MV-4-11 (cell line): ENCODE measurements around the gene NSD2.
"Not testable (repeated sequence)": the region's sequence is repeated elsewhere in the genome, so short reads cannot be mapped to it uniquely, and the experiment has no call there.

Experiments
- DNase-seq: peaks from one replicate; lab custom pipeline; 2025; lab: John Stamatoyannopoulos, UW

Gene NSD2

DNA sequence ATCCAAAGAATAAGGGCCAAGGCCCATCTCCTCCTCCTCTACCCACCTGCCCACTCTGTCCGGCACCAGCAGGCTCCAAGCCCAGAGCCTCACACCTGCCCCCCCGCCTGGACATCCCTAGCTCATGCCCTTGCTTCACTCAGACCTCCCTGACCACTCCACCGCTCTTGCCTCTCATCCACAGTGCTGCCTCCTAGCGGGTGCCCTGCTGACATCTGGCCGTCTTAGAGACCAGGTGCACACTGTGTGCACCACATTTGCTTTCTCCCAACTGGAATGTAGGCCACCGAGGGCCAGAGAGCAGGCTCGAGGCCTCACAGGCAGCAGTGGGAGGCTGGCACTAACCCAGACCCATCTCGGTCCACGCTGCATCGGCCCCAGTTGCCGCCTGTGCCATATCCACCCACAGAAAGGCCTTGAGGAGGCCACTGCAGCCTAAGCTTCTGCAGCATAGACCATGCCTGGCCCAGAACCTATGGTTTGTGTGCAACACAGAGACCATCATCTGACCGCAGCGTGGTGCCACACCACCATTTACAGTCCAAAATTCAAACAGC, 28.8 kb upstream of the NSD2 start:
- no peak for DNase-seq

DNA sequence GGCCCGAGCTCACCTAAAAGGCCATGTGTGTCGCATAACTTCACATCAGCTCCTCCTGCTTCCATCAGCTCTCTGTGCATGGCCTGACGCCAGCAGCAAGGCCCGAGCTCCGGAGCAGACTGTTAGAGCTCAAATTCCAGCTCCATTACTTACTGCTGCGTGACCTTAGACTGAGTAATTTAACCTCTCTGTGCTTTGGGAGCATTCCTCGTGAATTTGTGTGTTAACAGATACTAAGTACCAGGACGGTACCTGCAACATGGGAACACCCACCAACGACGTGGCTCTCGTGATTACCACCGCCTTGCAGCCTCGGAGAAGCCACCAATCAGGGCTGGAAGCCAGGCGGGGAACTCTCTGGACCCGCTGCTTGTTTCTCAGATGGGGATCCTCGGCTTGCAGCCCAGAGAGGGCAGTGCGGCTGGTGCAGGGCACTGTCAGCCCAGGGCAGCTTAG, 28.2 kb upstream of the NSD2 start:
- DNase-seq, result no peak

DNA sequence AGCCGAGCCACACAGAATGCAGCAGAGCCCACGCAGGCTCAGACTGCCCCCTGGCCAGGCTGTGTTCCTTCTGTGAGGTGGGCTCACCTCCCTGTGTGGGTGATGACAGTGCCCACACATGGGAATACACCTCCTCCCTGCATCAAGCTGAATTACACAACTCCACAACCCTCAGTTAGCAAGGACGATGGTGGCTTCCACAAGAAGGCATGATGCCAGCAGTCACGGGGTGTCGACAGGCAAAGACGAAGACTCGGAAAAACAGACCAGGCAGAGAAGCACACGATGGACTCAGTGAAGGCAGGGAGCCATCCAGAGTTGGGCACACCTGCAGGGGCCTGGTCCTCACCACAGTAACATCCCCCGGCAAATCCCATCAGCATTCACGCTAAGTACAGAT, 27.3 kb upstream of the NSD2 start:
- no peak for DNase-seq

DNA sequence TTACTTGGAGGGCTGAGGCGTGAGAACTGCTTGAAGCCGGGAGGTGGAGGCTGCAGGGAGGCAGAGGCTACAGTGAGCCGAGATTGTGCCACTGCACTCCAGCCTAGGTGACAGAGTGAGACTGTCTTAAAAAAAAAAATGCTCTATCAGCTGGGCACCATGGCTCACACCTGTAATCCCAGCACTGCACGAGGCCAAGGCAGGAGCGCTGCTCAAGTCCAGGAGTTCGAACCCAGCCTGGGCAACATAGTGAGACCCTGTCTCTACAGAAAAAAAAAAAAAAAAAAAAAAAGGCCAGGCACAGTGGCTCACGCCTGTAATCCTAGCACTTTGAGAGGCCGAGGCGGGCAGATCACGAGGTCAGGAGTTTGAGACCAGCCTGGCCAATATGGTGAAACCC, 26.6 kb upstream of the NSD2 start:
- DNase-seq, result not testable (repeated sequence)

DNA sequence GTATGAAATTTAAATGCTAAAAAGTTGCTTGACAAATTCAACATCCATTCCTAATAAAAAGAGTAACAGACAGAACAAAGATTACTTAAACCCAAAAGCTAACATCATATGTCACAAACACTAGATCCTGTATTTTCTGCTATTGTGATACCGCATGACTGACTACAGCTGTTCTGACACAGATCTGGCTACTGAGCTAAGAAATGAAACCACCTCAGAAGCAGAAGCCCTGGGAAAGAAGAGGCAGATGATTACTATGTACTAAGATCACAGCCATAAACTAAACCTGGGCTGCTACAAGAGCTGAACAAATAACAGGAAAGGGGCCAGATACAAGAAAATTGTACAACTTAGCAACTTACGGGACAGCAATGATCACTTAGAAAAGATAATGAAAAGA, 24.6 kb upstream of the NSD2 start:
- no peak for DNase-seq

DNA sequence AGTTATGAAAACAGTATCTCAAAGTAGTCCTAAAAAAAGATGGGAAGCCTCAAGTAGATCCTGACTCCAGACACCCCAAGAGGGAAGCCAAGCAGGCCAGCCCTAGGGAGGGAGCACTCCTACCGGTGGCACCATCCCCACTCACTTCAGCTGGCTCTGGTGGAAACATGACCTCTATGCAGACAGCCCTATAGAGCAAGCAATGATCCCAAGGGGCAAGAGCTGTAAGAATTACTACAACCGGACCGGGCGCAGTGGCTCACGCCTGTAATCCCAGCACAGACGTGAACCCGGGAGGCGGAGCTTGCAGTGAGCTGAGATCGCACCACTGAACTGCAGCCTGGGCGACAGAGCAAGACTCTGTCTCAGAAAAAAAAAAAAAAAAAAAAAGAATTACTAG, 20.9 kb upstream of the NSD2 start:
- DNase-seq, result no peak

DNA sequence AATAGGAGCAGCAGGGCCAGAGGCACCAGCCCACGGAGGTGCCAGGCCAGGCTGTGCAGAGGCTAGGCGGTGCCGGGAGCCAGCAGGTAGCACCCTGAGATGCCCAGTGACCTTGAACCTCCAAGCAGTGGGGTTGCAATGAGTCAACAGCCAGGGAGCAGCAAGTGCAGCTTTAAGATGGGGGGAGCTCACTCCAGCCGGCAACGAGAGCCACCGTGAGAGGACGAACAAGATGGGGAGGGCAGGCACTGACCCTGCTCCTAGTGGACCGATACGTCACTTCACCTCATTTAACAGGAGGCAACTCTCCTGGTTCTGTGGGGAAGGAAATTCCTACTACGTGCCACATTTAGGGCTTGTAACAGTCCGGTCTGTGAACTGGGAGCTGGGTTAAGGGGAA, 20.0 kb upstream of the NSD2 start:
- no peak for DNase-seq

DNA sequence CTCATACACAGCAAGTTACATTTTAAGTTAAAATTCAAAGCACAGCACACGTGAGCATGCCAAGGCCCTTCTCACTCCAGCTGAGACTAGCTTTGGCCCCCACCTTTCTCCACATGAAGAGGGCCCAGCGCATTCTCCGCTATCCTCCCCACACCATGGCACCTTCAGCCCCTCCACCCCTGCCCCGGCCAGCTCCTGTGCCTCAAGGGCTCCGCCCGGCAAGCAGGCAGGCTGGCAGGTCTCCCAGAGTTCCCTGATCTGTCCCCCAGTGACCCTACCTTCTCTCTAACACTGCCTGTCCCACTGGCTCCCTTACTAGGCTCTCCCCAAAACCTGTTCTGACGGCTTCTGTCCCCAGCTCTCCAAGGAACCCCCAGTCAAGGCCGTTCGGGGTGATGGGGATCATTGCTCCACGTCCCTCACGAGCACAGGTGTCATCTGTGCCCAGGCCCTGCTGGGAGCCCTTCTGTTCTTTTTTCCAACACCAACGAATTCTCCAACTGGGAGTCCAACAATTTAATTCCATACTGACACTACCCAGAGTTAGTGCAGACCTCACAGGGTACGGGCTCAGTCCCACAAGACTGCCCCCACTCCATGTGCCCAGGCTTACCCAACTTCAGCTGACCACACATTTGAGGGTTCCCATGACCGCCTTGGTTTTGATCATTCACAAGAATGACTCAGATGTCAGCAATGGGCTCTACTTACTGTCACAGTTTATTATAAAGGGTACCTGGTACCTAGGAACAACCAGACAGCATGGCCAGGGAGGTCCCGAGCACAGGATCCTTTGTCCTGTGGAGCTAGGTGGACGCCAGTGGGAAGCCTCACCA, 19.4 kb upstream of the NSD2 start:
- peak; percentile 29 for DNase-seq

DNA sequence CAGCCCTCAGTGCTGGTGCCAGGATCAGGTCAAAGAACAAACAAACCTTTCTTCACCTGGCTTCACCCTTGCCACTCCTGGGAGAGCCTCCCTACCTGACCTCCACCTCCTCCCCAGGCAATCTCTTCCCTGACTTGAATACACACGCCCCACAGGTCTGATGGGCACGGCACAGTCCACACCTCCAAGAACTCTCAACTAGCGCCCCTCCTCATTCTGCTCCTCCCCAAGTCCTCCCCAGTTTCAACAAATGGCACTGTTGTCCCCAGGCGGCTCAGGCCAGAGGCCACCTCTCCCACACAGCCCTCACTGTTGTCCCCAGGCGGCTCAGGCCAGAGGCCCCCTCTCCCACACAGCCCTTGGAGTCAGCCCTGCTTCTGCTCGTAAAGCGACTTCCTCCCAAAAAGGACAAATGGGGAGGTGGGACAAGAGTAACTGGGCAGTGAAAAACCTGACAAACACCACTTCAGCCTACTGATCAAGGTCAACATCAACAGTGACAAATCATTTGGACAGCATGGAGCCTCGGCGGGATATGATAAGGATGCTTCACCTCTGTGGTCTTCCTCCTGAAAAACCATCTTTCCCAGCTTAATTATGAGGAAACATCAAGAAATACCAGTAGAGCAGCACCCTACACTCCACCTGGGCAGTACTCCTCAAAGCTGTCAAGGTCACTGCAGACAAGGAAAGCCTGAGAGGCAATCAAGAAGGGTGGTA, 18.1 kb upstream of the NSD2 start:
- DNase-seq, result no peak

DNA sequence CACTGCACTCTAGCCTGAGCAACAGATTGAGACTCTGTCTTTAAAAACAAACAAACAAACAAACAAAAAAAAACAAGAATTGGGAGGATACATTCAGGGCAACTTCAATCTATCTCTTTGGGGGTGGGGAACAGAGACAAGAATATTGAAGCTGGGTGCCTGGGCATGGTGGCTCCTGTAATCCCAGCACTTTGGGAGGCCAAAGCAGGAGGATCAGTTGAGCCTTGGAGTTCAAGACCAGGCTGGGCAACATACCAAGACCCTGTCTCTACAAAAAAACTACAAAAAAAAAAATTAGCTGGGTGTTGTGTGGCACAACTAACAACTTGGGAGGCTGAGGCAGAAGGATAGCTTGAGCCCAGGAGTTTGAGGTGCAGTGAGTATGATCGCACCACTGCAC, 16.4 kb upstream of the NSD2 start:
- DNase-seq, result no peak

DNA sequence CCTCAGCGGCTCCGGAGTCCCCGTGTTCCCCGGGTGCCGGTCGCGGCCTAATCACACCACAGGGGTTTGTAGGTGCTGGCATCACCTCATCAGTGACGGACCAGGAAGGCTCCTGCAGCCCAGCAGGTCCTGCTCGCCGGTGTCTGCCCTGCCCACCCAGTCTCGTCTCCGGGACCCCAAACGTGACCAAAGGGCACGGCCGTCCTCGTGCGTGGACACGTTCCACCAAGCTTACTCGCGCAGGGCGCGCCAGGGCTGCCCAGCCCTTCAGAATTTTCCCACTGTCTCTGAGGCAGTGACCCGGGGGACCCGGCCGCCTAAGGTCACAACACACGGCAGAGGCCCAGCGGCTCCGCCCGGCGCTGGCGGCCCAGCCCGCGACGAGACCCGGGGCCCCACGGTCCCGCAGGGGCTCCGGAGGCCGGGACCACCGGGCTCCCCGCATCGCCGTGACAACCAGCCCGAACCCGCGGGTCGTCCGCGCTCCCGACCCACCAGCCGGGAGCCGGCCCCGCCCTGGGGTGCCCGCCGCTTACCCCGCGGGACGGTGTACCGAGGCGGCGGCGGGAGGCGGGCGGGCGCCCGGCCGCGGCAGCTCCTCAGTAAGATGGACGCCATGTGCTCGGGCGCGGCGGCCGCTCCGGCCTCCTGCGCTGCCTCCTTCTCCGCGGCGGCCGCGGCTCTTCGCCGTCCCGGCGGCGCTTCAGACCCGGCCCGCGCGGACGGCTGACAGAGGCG, 15.7 kb upstream of the NSD2 start:
- DNase-seq, result no peak

DNA sequence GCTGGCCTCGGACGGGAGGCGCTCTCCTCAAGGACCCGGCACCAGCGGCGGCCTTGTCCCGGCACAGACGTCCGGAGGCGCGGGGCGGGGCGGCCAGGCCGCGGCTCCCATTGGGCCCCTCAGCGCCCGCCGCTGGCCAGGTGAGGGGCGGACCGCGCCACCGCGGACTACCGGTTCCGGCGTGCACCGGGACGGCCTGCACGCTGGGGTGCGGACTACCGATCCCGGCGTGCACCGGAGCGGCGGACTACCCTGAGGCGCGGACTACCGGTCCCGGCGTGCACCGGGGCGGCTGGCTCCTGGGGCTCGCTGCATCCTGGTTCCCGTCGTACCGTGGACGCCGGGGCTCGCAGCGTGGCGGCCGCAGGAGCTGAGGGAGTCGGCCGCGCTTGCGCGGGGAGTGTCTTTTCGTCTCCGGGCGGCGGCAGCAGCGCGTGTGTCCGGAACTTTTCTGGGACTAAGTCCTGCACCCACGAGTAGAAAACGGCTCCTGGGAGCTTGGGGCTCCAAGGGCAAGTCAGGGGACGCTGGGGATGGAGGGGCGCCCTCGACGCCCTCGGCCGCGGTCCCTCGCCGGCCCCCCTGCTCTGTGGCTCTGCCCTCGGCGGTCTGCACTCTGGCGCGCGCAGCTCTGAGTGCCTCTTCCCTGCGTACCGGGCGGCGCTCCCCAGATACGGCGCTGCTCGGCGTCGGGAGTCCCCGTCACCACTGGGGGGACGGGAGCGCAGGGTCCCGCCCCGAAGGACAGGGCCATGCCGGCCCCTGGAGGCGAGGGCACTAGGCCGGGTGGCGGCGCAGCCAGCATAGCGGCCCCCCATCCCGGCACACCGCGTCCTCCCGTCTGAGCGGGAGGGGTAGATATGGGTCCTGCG, 14.9 kb upstream of the NSD2 start, which contains the start of gene LETM1:
TSS of gene LETM1 (minus strand) at position 86 of the 872 bp plus-strand sequence. CDS start 206 bp downstream, outside the sequence.
- DNase-seq, result peak; percentile 89

DNA sequence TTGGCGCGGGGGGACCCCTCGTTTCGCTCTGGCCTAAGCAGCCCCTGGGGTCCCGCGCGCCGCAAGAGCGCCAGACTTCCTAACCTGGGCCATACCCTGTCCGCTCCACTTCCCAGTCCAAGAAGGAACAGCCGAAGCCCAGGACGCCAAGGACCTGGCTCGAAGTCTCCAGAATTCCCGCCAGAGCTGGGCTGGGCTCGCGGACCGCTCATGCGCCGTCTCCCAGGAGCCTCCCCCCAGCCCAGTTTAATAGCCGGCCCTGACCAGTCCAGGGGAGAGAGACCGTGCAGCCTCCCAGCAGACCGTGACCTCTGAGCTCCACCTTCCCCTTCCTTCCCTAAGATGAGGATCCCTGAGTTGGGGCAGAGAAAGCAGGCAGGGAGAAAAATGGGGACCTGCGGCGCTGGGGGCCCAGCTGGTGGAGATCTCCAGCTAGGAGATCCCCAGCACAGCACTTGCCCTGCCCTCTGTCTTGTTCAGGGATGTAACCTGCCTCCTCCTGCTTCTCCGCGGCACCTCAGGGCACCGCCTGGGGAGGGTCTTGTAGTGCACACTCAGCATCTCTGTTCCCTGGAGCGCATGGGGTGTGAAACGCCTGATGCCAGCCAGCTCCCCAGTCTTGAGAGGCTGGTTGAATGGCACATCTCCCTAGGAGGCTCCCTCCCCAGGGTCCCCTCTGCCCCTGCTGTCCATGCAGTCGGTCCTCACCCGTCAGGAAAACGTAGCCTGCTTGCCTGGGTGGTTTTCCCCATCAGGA, 14.1 kb upstream of the NSD2 start:
- DNase-seq, result no peak

DNA sequence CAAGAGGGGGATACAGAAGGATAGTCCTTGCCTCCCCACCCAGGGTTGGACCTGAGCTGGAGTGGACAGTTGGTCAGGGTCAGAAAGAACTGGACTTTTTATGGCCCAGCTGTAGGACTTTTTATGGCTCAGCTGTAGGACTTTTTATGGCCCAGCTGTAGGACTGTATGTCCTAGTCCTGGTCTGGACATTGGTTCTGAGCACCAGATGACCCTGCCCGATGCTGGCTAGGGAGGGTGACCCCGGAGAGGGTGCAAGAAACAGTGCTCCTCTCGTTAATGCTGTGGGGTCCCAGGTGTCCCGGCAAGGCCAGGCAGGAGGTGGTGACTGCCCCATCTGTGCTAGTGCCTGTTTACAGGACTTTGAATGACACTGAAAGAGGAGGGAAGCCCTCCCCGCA, 13.3 kb upstream of the NSD2 start:
- no peak for DNase-seq

DNA sequence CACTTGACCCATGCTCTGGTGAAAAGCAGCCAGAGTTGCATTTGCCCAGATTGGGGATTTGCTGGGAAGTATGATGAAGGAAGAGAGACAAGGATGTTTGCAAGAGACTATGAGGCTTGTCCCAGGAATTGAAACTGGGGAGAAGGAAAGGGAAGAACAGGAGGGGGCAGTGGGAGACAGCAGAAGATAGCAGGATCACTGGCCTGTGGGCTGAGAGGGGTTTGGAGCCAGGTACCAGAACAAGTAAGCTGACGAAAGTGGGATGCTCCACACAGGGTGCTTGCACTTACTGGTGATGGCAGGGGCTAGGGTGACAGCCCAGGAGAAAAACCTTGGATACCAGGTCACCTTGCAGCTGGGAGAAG, 11.8 kb upstream of the NSD2 start:
- DNase-seq, result no peak

DNA sequence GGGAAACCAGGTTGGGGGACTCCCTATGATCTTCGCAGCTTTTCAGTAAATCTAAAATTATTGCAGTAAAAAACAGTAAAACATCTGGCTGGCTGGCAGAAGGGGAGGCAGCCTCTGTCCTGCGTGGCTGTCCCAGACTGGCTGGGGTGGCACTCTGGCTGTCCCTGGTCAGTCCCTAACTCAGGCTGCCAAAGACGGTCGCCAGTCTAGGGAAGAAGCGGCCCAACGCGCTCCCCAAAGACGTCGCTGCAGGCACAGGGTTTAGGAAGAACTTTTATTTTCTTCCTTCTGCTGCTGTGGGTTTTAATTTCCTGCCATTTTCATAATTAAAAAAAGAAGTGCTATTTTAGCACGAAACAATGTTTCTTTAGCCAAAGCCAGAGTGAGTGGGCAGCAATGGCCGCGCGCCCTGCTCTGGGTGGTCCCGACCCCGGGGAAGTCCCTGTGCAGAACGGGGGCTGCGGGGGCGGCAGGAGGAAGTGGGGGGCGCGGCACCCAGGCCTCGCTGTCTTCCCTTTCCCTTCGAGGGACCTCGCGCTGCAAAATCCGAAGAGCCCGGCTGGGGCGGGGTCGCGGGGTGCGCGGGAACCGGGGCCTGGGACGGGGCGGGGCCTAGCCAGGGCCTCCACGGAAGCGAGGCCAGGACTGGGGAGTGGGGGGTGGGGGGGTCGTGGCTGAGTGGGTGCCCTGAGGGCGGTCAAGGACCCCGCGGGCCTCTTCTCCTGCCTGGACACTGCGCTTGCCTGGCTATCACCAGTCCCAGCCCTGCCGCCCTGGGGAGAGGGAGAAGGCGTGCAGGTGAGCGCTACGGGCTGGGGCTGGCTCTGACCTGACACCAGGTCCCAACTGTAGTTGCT, 8.9 kb upstream of the NSD2 start:
- no peak for DNase-seq

DNA sequence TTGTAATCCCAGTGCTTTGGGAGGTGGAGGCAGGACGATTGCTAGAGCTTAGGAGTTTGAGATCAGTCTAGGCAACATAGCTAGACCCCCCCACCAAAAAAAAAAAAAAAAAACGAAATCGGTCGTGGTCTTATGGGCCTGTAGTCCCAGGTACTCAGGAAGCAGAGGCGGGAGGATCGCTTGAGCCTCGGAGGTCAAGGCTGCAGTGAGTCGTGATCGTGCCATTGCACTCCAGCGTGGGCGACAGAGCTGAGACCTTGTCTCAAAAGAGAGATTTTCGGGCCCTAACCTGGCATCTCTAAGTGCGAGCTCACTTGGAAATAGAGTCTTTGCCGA, 8.3 kb upstream of the NSD2 start:
- no peak for DNase-seq

DNA sequence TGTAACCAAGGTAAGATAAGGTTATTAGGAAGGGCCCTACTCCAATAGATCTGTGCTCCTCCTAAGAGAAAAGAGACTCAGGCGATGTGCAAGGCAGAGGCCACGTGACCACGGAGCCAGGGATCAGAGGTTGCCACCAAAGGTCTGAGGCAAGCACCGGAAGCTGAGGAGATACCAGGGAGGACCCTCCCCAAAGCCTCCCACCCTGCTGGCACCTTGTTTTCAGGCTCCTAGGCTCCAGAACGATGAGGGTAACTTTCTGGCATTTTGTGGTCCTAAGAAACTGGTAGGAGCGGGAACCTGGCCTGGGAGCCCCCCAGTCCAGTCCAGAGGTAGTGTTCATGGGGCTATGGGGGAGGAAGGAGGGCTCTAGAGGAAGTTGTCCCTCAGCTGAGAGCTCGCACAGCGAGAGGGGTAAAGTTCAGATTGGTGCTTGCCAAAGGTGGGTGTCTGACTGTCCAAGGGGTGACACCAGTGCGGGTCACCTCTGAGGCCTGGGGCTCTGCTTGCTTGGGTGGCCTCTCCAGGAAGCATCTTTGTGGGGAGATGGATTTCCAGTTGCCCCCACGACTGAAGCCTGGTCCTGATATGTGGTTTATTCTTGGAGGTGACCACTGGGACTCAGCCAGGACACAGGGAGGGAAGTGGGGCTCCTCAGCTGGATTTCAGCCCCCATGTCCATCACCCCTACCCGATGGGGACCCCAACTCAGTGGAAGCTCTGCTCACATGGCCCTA, 7.7 kb upstream of the NSD2 start:
- no peak for DNase-seq
